Esophagus squamous epithelium (tissue), 5 donors: Measurements from ENCODE around the gene RGL1. TPM values are rescaled to one million over a fixed set of nuclear protein-coding genes. Genes with fewer than 3 reads are reported as not detected.

Experiments
- DNase-seq: peaks from one replicate; lab custom pipeline; 2025; lab: John Stamatoyannopoulos, UW
- H3K27ac ChIP-seq, 4 donors: fragments of 200-600 bp; sonication (generic); one replicate each; pipeline ENCODE4 v1.5.1; 2016 to 2019; ENCODE audit warnings: mild to moderate bottlenecking in 1 of 4
- H3K27me3 ChIP-seq, 4 donors: fragments of 200-600 bp; sonication (generic); 1 replicate in 3 of 4; 2 replicates in 1 of 4; pipeline versions ENCODE4 v1.5.1 to v1.6.0; 2017 to 2021; ENCODE audit warnings: antibody characterized with exemption in 1 of 4
- H3K36me3 ChIP-seq, 3 donors: fragments of 200-600 bp; sonication (generic); one replicate each; pipeline ENCODE4 v1.5.1; 2016 to 2019
- H3K4me1 ChIP-seq, 3 donors: fragments of 200-600 bp; sonication (generic); one replicate each; pipeline ENCODE4 v1.5.1; 2017 to 2019
- H3K4me3 ChIP-seq, 4 donors: fragments of 200-600 bp; sonication (generic); 1 replicate in 3 of 4; 2 replicates in 1 of 4; pipeline ENCODE4 v1.5.1; 2016 to 2019; ENCODE audit warnings: mild to moderate bottlenecking in 2 of 4, moderate library complexity in 1 of 4
- H3K9me3 ChIP-seq, 3 donors: fragments of 200-600 bp; sonication (generic); one replicate each; pipeline ENCODE4 v1.5.1; 2016 to 2019
- POLR2A ChIP-seq, 4 donors: fragments of 450-650 bp; IDR thresholded peaks; one replicate each; pipeline ENCODE4 v1.6.1; 2017; ENCODE audit warnings: antibody characterized with exemption in 4 of 4, mild to moderate bottlenecking in 4 of 4, moderate library complexity in 3 of 4
- WGBS, 2 donors: methylation state at CpG; one replicate each; pipeline ENCODE4 v1.1.5; 2018; 5-methylcytosine and 5-hydroxymethylcytosine counted together
- intact Hi-C: fragments of 100-400 bp; cut with DNase I; formaldehyde crosslinking; loops from one replicate; pipeline ENCODE4 v1.15.0; 2022
- total RNA-seq, 4 donors: library from RNA; depleted of rRNA; stranded (reverse); fragments of >200 nt; gene quantifications; one replicate each; pipeline ENCODE4 v1.1.0, GENCODE V29; 2016
- TF ChIP-seq, protein P1 (sequence below), 6 experiments: fragments of 450-650 bp in 4 of 6; fragments of 200-600 bp in 2 of 6; sonication (generic) in 2 of 6; IDR thresholded peaks; one replicate each; pipeline ENCODE4 v1.5.1; 2016 to 2019; ENCODE audit warnings: antibody characterized with exemption in 6 of 6, mild to moderate bottlenecking in 4 of 6, moderate library complexity in 4 of 6
- donor health status: DM: yes; HTN: yes; CAD: no.

RGL1 gene
- total RNA-seq, 4 donors from 2014 or later: 2.3 to 16.0 (median 5.7) TPM

- no peak for DNase-seq
- TF ChIP-seq POLR2A (IDR thresholded peaks at IDR 0.05): no peak
- TF ChIP-seq, protein P1, sequence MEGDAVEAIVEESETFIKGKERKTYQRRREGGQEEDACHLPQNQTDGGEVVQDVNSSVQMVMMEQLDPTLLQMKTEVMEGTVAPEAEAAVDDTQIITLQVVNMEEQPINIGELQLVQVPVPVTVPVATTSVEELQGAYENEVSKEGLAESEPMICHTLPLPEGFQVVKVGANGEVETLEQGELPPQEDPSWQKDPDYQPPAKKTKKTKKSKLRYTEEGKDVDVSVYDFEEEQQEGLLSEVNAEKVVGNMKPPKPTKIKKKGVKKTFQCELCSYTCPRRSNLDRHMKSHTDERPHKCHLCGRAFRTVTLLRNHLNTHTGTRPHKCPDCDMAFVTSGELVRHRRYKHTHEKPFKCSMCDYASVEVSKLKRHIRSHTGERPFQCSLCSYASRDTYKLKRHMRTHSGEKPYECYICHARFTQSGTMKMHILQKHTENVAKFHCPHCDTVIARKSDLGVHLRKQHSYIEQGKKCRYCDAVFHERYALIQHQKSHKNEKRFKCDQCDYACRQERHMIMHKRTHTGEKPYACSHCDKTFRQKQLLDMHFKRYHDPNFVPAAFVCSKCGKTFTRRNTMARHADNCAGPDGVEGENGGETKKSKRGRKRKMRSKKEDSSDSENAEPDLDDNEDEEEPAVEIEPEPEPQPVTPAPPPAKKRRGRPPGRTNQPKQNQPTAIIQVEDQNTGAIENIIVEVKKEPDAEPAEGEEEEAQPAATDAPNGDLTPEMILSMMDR (IDR thresholded peaks at IDR 0.05): no peak
- Histone ChIP-seq H3K27me3 (no peaks in the 10 kb centered on the region), H3K4me1 (peaks cover 21 to 58% (median 37%) of the 10 kb centered on the region in 3 donors), H3K4me3 (no peak overlapping the region), H3K27ac (no peak overlapping the region), H3K36me3 (peaks cover 0 to 5% (median 0%) of the 10 kb centered on the region in 3 donors), H3K9me3 (no peaks in the 10 kb centered on the region)
- 27 to 49% methylated on average over 2 of the region's 2 CpGs for WGBS, 2 donors
- intact Hi-C loops: no loop called here
These were observed 74.6 kb downstream of the RGL1 start for GRCh38 chr1:183879494-183879893.

- H3K27me3 ChIP-seq: no peaks in the 10 kb centered on the region
- no peak for DNase-seq
- H3K4me3 ChIP-seq: no peak overlapping the region
- intact Hi-C loops: no loop called here
- H3K4me1 ChIP-seq: peaks cover 21 to 58% (median 37%) of the 10 kb centered on the region in 3 donors
- peaks cover 0 to 10% (median 0%) of the 10 kb centered on the region in 3 donors for H3K36me3 ChIP-seq
- H3K9me3 ChIP-seq: no peaks in the 10 kb centered on the region
- TF ChIP-seq, protein P1 (IDR thresholded peaks at IDR 0.05): no peak
- 38 to 67% methylated on average over 1 of the region's 1 CpG for WGBS, 2 donors
- peak overlapping the region in 1 of 4 donors; percentile 2 for H3K27ac ChIP-seq
These were observed 75.0 kb downstream of the RGL1 start for GRCh38 chr1:183879966-183880365.

GRCh38 chr1:183880531-183881243, 75.8 kb downstream of the RGL1 start:
- WGBS, 2 donors: 84 to 98% methylated on average over 6 of the region's 6 CpGs
- H3K27ac ChIP-seq: peak overlapping the region in 2 of 4 donors; percentile 2 to 17
- DNase-seq: no peak

DNA sequence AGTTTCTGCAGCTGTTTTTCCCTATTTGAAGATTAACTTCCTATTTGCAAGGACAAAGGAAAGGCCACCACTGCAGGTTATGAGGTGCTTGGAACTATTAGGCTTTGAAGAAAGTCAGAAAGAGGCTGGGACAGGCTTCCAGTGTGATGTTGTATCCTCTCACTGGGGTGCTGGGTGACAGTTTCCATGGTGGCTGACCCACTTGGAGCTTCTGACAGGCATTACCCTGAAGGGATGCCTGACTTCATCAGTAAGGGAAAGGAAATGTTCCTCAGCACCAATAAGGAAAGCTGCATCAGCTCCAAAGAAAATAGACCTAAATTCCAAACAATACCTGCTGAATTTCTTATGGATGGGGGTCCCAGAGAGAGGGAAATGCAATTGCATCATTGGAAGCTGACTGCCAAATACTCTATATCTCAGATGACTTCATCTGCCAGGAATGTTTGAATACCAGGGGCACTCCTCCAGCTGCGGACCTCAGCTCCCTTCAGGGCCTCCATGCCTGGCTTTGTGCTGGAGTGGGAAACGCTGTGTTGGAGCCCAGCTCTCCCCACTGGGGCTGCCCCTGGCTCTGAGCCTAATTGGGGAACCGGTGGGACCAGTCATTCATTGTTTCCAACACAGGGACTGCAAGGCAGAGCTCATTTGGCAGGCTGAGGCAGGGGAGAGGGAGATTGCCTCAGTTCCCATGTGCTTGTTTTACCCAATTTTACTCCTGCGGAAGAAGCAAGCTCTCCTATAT, 76.6 kb downstream of the RGL1 start:
- no peaks in the 10 kb centered on the region for H3K9me3 ChIP-seq
- peaks cover 18 to 50% (median 30%) of the 10 kb centered on the region in 3 donors for H3K4me1 ChIP-seq
- no peak for TF ChIP-seq POLR2A (IDR thresholded peaks at IDR 0.05)
- TF ChIP-seq, protein P1 (IDR thresholded peaks at IDR 0.05): no peak
- peak overlapping the region in 2 of 4 donors; percentile 29 to 38 for H3K27ac ChIP-seq
- peaks cover 0 to 14% (median 0%) of the 10 kb centered on the region in 3 donors for H3K36me3 ChIP-seq
- WGBS, 2 donors: 17 to 18% methylated on average over 1 to 3 of the region's 4 CpGs
- H3K27me3 ChIP-seq: no peaks in the 10 kb centered on the region
- DNase-seq: no peak
- intact Hi-C loops: no loop called here
- H3K4me3 ChIP-seq: no peak overlapping the region

More at GRCh38 chr1:183880531-183881243, 75.8 kb downstream of the RGL1 start:
- Histone ChIP-seq H3K4me3 (no peak overlapping the region), H3K27me3 (no peaks in the 10 kb centered on the region), H3K36me3 (peaks cover 0 to 14% (median 0%) of the 10 kb centered on the region in 3 donors), H3K9me3 (no peaks in the 10 kb centered on the region), H3K4me1 (peaks cover 21 to 58% (median 37%) of the 10 kb centered on the region in 3 donors)
- intact Hi-C loops: no loop called here
- TF ChIP-seq, protein P1 (IDR thresholded peaks at IDR 0.05): no peak
- TF ChIP-seq POLR2A (IDR thresholded peaks at IDR 0.05): no peak
